Endothelial cell (in vitro differentiated cells): ENCODE data around the gene KTN1. TPM values are rescaled to one million over a fixed set of nuclear protein-coding genes. Genes with fewer than 3 reads are reported as not detected.

Experiments
- DNase-seq: peaks from one replicate; pipeline ENCODE4 v3.0.0; 2021; ENCODE audit warnings: low spot score
- H3K27ac Mint-ChIP-seq: one replicate; pipeline ENCODE4 v1.8.0; 2021; ENCODE audit warnings: mixed read lengths, inconsistent platforms; ENCODE audit not compliant: unreplicated experiment
- H3K27me3 Mint-ChIP-seq: one replicate; pipeline ENCODE4 v1.8.0; 2021; ENCODE audit warnings: mild to moderate bottlenecking, moderate library complexity, mixed read lengths, inconsistent platforms; ENCODE audit not compliant: unreplicated experiment
- H3K36me3 Mint-ChIP-seq: one replicate; pipeline ENCODE4 v1.8.0; 2021; ENCODE audit warnings: mild to moderate bottlenecking, low read depth, mixed read lengths, inconsistent platforms; ENCODE audit not compliant: unreplicated experiment
- H3K4me1 Mint-ChIP-seq: one replicate; pipeline ENCODE4 v1.8.0; 2021; ENCODE audit warnings: mild to moderate bottlenecking, mixed read lengths, inconsistent platforms; ENCODE audit not compliant: unreplicated experiment
- H3K4me3 Mint-ChIP-seq: one replicate; pipeline ENCODE4 v1.8.0; 2021; ENCODE audit warnings: mild to moderate bottlenecking, mixed read lengths, inconsistent platforms; ENCODE audit not compliant: unreplicated experiment
- H3K9me3 Mint-ChIP-seq: one replicate; pipeline ENCODE4 v1.8.0; 2021; ENCODE audit warnings: mixed read lengths, inconsistent platforms; ENCODE audit not compliant: unreplicated experiment
- CTCF ChIP-seq: fragments of 200-600 bp; sonication (generic); IDR thresholded peaks from one replicate; pipeline ENCODE4 v1.5.0; 2021; ENCODE audit warnings: antibody characterized with exemption; ENCODE audit not compliant: unreplicated experiment
- total RNA-seq: library from RNA; stranded (reverse); fragmentation: NEBNext Ultra II Directional; extraction: Animal tissue kit (Norgen Biotek cat#: 25700); gene quantifications from one replicate; pipeline ENCODE4 v1.2.1, GENCODE V29; 2021; ENCODE audit not compliant: unreplicated experiment

KTN1 gene
- total RNA-seq, 1 donor from 2014 or later: 220 TPM

DNA sequence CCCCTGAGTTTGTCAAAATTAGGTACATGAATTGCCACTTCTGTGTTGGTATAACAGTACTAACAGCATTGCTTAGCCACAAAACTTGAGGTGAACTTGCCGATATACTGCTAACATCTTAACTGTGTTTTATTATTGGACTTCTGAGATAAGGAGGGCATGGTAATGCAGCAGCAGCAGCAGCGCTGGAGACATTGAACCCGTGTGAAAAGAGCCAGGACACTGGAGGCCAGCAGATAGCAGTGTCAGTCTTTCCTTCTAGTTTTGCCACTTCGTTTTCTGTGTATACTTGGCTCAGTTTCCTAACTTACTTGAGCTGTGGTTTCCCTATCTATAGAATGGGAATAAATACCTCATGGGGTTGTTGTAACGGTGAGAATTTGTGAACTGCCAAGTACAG is 82.7 kb downstream of the KTN1 start:
- Mint-ChIP-seq H3K4me3 (no peak overlapping the region), H3K27ac (no peak overlapping the region), H3K4me1 (no peaks in the 10 kb centered on the region), H3K36me3 (peaks cover 6% of the 10 kb centered on the region), H3K27me3 (peaks cover 3% of the 10 kb centered on the region), H3K9me3 (no peaks in the 10 kb centered on the region)
- DNase-seq: no peak
- TF ChIP-seq CTCF: no peak

GRCh38 chr14:55665067-55665675 is 85.2 kb downstream of the KTN1 start:
- DNase-seq: no peak
- H3K4me1 Mint-ChIP-seq: no peaks in the 10 kb centered on the region
- no peak for TF ChIP-seq CTCF
- no peak overlapping the region for H3K27ac Mint-ChIP-seq
- H3K9me3 Mint-ChIP-seq: no peaks in the 10 kb centered on the region
- H3K4me3 Mint-ChIP-seq: no peak overlapping the region
- H3K36me3 Mint-ChIP-seq: peaks cover 3% of the 10 kb centered on the region
- H3K27me3 Mint-ChIP-seq: no peaks in the 10 kb centered on the region

GRCh38 chr14:55667801-55668200 is 87.8 kb downstream of the KTN1 start:
- peaks cover 11% of the 10 kb centered on the region for H3K36me3 Mint-ChIP-seq
- H3K9me3 Mint-ChIP-seq: no peaks in the 10 kb centered on the region

GRCh38 chr14:55671641-55672040 is 91.6 kb downstream of the KTN1 start:
- no peak overlapping the region for H3K4me3 Mint-ChIP-seq
- no peaks in the 10 kb centered on the region for H3K4me1 Mint-ChIP-seq
- peaks cover 2% of the 10 kb centered on the region for H3K27me3 Mint-ChIP-seq
- no peak for TF ChIP-seq CTCF
- peaks cover 22% of the 10 kb centered on the region for H3K36me3 Mint-ChIP-seq
- no peak for DNase-seq
- no peaks in the 10 kb centered on the region for H3K9me3 Mint-ChIP-seq
- H3K27ac Mint-ChIP-seq: no peak overlapping the region

More at GRCh38 chr14:55667801-55668200, 87.8 kb downstream of the KTN1 start:
- Mint-ChIP-seq H3K27me3 (peaks cover 2% of the 10 kb centered on the region), H3K4me1 (no peaks in the 10 kb centered on the region), H3K27ac (no peak overlapping the region), H3K4me3 (no peak overlapping the region)
- DNase-seq: no peak
- no peak for TF ChIP-seq CTCF

DNA sequence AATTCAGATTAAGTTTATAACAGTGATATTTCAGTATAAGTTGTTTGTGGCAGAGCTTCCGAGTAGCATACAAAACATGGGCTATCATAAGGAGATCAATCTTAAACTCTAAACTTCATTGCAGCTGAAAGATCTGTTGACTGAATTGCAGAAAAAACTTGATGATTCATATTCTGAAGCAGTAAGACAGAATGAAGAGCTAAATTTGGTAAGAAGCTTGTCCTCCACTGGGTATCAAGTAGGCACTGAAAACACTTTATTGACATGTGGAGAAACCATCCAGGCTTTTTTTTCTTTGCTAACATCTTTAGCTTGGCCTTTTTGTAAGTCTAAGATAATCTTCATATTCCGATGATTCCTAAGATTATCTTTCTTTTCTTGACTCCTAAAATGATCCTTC is 93.0 kb downstream of the KTN1 start:
- DNase-seq: no peak
- no peaks in the 10 kb centered on the region for H3K9me3 Mint-ChIP-seq
- peaks cover 24% of the 10 kb centered on the region for H3K36me3 Mint-ChIP-seq
- no peak overlapping the region for H3K27ac Mint-ChIP-seq
- no peak for TF ChIP-seq CTCF
- H3K4me3 Mint-ChIP-seq: no peak overlapping the region
- H3K27me3 Mint-ChIP-seq: peaks cover 2% of the 10 kb centered on the region
- no peaks in the 10 kb centered on the region for H3K4me1 Mint-ChIP-seq
